Sigmoid colon (tissue), 7 donors: ENCODE results near the gene CDKN2AIPNL. TPM values are rescaled to one million over a fixed set of nuclear protein-coding genes. Genes with fewer than 3 reads are reported as not detected.

ENCODE experiments used
- DNase-seq: peaks from one replicate; pipeline ENCODE4 v3.0.0-alpha.2; 2019
- H3K27ac ChIP-seq, 4 donors: fragments of 200-600 bp; sonication (generic); one replicate each; pipeline ENCODE4 v1.5.1; 2016 to 2019; ENCODE audit warnings: mild to moderate bottlenecking in 1 of 4
- H3K27me3 ChIP-seq, 3 donors: fragments of 200-600 bp; sonication (generic); one replicate each; pipeline ENCODE4 v1.5.1; 2019; ENCODE audit warnings: mild to moderate bottlenecking in 1 of 3
- H3K36me3 ChIP-seq, 4 donors: fragments of 200-600 bp; sonication (generic); one replicate each; pipeline ENCODE4 v1.5.1; 2016 to 2019
- H3K4me1 ChIP-seq, 4 donors: fragments of 200-600 bp; sonication (generic); one replicate each; pipeline ENCODE4 v1.5.1; 2017 to 2019
- H3K4me3 ChIP-seq, 4 donors: fragments of 200-600 bp; sonication (generic); one replicate each; pipeline ENCODE4 v1.5.1; 2017 to 2019; ENCODE audit warnings: mild to moderate bottlenecking in 2 of 4, moderate library complexity in 1 of 4
- H3K9me3 ChIP-seq, 4 donors: fragments of 200-600 bp in 3 of 4; sonication (generic) in 3 of 4; one replicate each; pipeline versions ENCODE4 v1.5.1 to v1.6.1; 2013 to 2019
- CTCF ChIP-seq, 4 experiments: fragments of 450-650 bp in 3 of 4; fragments of 200-600 bp in 1 of 4; IDR thresholded peaks; one replicate each; pipeline ENCODE4 v1.5.1; 2016 to 2019; ENCODE audit warnings: antibody characterized with exemption in 4 of 4, mild to moderate bottlenecking in 3 of 4, moderate library complexity in 2 of 4
- EP300 ChIP-seq, 4 donors: sonication (generic); formaldehyde crosslinking; IDR thresholded peaks; one replicate each; pipeline ENCODE4 v1.6.1; 2017; ENCODE audit warnings: antibody characterized with exemption in 4 of 4
- POLR2A ChIP-seq, 2 donors: fragments of 450-650 bp; IDR thresholded peaks; one replicate each; pipeline ENCODE4 v1.6.1; 2016; ENCODE audit warnings: antibody characterized with exemption in 2 of 2, mild to moderate bottlenecking in 2 of 2, moderate library complexity in 2 of 2
- POLR2AphosphoS5 ChIP-seq, 4 donors: sonication (generic); formaldehyde crosslinking; IDR thresholded peaks; one replicate each; pipeline ENCODE4 v1.6.1; 2017; ENCODE audit warnings: antibody characterized with exemption in 4 of 4
- WGBS, 2 donors: extraction: QIAGEN DNeasy Blood & Tissue Kit; methylation state at CpG; one replicate each; pipeline ENCODE4 v1.1.7; 2013; 5-methylcytosine and 5-hydroxymethylcytosine counted together
- intact Hi-C: fragments of 100-400 bp; cut with DNase I; formaldehyde crosslinking; loops from one replicate; pipeline ENCODE4 v1.15.1; 2023
- polyA plus RNA-seq, 3 donors: library from polyadenylated mRNA; stranded (reverse); fragments of 200-250 nt; gene quantifications; one replicate each; pipeline ENCODE4 v1.2.3, GENCODE V29; 2013
- total RNA-seq, 4 donors: library from RNA; depleted of rRNA; stranded (reverse); fragments of >200 nt; gene quantifications; one replicate each; pipeline ENCODE4 v1.1.0, GENCODE V29; 2016
- donor health status: healthy with polysubstance abuse.
- donor health status: Bipolar disorder and iron deficiency.
- donor health status: healthy.

Gene CDKN2AIPNL
- total and polyA plus RNA-seq, 7 donors: 18.9 to 42.5 (median 22.5) TPM

- 25 to 27% methylated on average over 5 of the region's 5 CpGs for WGBS, 2 donors
- intact Hi-C loops: loop anchor here (2.0 to 5.0 kb wide), 5 partner anchors 42 to 207 kb away; partner anchors contain the start of genes CDKN2AIPNL, PPP2CA and SKP1
- TF ChIP-seq CTCF (IDR thresholded peaks at IDR 0.05) (no peak), POLR2A (IDR thresholded peaks at IDR 0.05) (no peak), POLR2AphosphoS5 (IDR thresholded peaks at IDR 0.05) (no peak), EP300 (IDR thresholded peaks at IDR 0.05) (no peak)
- Histone ChIP-seq H3K4me1 (peaks cover 0 to 51% (median 37%) of the 10 kb centered on the region in 4 donors), H3K9me3 (no peaks in the 10 kb centered on the region), H3K36me3 (no peaks in the 10 kb centered on the region), H3K27ac (peak overlapping the region; percentile 97 to 98 (median 98)), H3K4me3 (peak overlapping the region; percentile 72 to 99 (median 96)), H3K27me3 (no peaks in the 10 kb centered on the region)
- no peak for DNase-seq
These were observed 41.3 kb downstream of the CDKN2AIPNL start for GRCh38 chr5:134370311-134370870.

DNA sequence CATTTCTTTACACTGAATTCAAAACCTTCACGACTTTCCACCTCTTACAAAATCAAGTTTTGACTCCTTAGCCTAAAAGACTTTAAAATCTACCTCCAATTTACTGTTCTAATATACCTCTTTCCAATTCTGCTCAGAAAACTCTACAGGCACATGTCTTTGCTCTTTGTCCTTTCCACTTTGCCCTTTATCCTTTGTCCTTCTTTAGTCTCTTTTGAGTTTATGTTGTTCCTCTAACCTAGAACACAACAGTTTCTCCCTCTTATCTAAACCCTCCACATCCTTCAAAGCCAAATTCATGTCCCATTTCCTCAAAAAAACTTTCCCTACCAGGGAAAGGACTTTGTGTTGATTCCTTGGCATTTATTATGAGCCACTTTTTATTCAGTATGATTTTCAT is 46.1 kb downstream of the CDKN2AIPNL start:
- TF ChIP-seq POLR2A (IDR thresholded peaks at IDR 0.05): no peak
- no peak for TF ChIP-seq POLR2AphosphoS5 (IDR thresholded peaks at IDR 0.05)
- TF ChIP-seq CTCF (IDR thresholded peaks at IDR 0.05): no peak
- TF ChIP-seq EP300 (IDR thresholded peaks at IDR 0.05): no peak
- Histone ChIP-seq H3K27ac (no peak overlapping the region), H3K36me3 (no peaks in the 10 kb centered on the region), H3K9me3 (no peaks in the 10 kb centered on the region), H3K27me3 (no peaks in the 10 kb centered on the region), H3K4me1 (peaks cover 0 to 25% (median 17%) of the 10 kb centered on the region in 4 donors), H3K4me3 (no peak overlapping the region)
- WGBS, 2 donors: 92 to 94% methylated on average over 1 of the region's 1 CpG
- intact Hi-C loops: no loop called here
- DNase-seq: no peak

DNA sequence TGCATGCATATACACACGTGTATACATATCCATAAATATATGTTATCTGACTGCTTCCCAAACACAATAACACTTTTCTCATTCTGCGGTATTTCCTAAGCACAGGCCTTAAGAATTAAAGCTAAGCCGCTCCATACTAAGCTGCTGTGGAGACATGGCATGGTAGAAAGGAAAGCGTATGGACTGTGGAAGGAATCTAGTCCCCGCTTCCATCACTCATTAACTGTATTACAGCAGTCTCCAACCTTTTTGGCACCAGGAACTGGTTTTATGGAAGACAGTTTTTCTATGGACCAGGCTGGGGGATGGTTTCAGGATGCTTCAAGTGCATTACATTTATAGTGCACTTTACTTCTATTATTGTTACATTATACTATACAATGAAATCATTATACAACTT is 56.0 kb downstream of the CDKN2AIPNL start:
- Histone ChIP-seq H3K27me3 (no peaks in the 10 kb centered on the region), H3K36me3 (no peaks in the 10 kb centered on the region), H3K4me3 (no peak overlapping the region), H3K4me1 (no peaks in the 10 kb centered on the region), H3K9me3 (no peaks in the 10 kb centered on the region), H3K27ac (no peak overlapping the region)
- no peak for DNase-seq
- no peak for TF ChIP-seq CTCF (IDR thresholded peaks at IDR 0.05)
- no peak for TF ChIP-seq POLR2AphosphoS5 (IDR thresholded peaks at IDR 0.05)
- no peak for TF ChIP-seq POLR2A (IDR thresholded peaks at IDR 0.05)
- no peak for TF ChIP-seq EP300 (IDR thresholded peaks at IDR 0.05)
- intact Hi-C loops: no loop called here
- 89 to 94% methylated on average over 5 of the region's 5 CpGs for WGBS, 2 donors

Other genes starting within 250 kb of the CDKN2AIPNL start
- 100 to 1,000 TPM; 193 to 320 (median 271) TPM for gene SKP1, start 234.9 kb downstream of the CDKN2AIPNL start, total RNA-seq
- 100 to 1,000 TPM; 445 to 938 (median 717) TPM for gene SKP1, start 234.9 kb downstream of the CDKN2AIPNL start, polyA plus RNA-seq
- gene PPP2CA, start 185.8 kb downstream of the CDKN2AIPNL start, total RNA-seq: 100 to 1,000 TPM; 102 to 145 (median 118) TPM
- 10 to 100 TPM; 48.6 to 59.4 (median 52.8) TPM for gene PPP2CA, start 185.8 kb downstream of the CDKN2AIPNL start, polyA plus RNA-seq
- 10 to 100 TPM in 1 of 4 donors, 1 to 10 TPM in 3; 3.3 to 10.5 (median 6.2) TPM for gene CDKL3, start 44.7 kb downstream of the CDKN2AIPNL start, total RNA-seq
- 1 to 10 TPM in 1 of 3 donors, under 1 TPM in 1, not detected in 1; 0.93 to 1.8 TPM for gene CDKL3, start 44.7 kb downstream of the CDKN2AIPNL start, polyA plus RNA-seq
- 100 to 1,000 TPM in 1 of 4 donors, 10 to 100 TPM in 3; 72.2 to 122 (median 93.9) TPM for gene UBE2B, start 40.3 kb downstream of the CDKN2AIPNL start, total RNA-seq
- 100 to 1,000 TPM in 2 of 3 donors, 10 to 100 TPM in 1; 66.8 to 158 (median 148) TPM for gene UBE2B, start 40.3 kb downstream of the CDKN2AIPNL start, polyA plus RNA-seq
- gene JADE2, start 113.8 kb upstream of the CDKN2AIPNL start, total RNA-seq: 10 to 100 TPM; 38.5 to 53.8 (median 44.7) TPM
- gene JADE2, start 113.8 kb upstream of the CDKN2AIPNL start, polyA plus RNA-seq: 10 to 100 TPM in 1 of 3 donors, 1 to 10 TPM in 2; 4.9 to 34.5 (median 6.0) TPM
- gene SAR1B, start 220.9 kb upstream of the CDKN2AIPNL start, total RNA-seq: 10 to 100 TPM; 19.4 to 41.3 (median 36.3) TPM
- gene SAR1B, start 220.9 kb upstream of the CDKN2AIPNL start, polyA plus RNA-seq: 10 to 100 TPM; 18.6 to 40.7 (median 32.8) TPM
- gene SEC24A, start 236.9 kb upstream of the CDKN2AIPNL start, total RNA-seq: 10 to 100 TPM; 14.8 to 21.0 (median 17.0) TPM
- gene SEC24A, start 236.9 kb upstream of the CDKN2AIPNL start, polyA plus RNA-seq: 10 to 100 TPM in 2 of 3 donors, 1 to 10 TPM in 1; 7.2 to 11.8 (median 11.2) TPM